ENCODE measurements around the gene SUPT3H. TPM values are rescaled to one million over a fixed set of nuclear protein-coding genes. Genes with fewer than 3 reads are reported as not detected.

The SUPT3H gene
- total and polyA plus RNA-seq, 2 of the 8 experiments (the other 6 are each of a cell fraction or from before 2014, with no cell fraction given): 18.8 to 23.0 TPM

GRCh38 chr6:44915111-44915510, 462.6 kb downstream of the SUPT3H start (continued):
- TF ChIP-seq, protein P1, sequence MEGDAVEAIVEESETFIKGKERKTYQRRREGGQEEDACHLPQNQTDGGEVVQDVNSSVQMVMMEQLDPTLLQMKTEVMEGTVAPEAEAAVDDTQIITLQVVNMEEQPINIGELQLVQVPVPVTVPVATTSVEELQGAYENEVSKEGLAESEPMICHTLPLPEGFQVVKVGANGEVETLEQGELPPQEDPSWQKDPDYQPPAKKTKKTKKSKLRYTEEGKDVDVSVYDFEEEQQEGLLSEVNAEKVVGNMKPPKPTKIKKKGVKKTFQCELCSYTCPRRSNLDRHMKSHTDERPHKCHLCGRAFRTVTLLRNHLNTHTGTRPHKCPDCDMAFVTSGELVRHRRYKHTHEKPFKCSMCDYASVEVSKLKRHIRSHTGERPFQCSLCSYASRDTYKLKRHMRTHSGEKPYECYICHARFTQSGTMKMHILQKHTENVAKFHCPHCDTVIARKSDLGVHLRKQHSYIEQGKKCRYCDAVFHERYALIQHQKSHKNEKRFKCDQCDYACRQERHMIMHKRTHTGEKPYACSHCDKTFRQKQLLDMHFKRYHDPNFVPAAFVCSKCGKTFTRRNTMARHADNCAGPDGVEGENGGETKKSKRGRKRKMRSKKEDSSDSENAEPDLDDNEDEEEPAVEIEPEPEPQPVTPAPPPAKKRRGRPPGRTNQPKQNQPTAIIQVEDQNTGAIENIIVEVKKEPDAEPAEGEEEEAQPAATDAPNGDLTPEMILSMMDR (IDR thresholded peaks at IDR 0.05; ENCODE audit: control extremely low read depth in 1 of 3, insufficient read depth in 1 of 3, low read depth in 1 of 3, low read length in 3 of 3): no peak
- TF ChIP-seq SP1 (IDR thresholded peaks at IDR 0.05; ENCODE audit: low read depth, low read length): no peak
- no peak for TF ChIP-seq KDM4A (IDR thresholded peaks at IDR 0.05; ENCODE audit: low read depth, low read length, severe bottlenecking)
- TF ChIP-seq SAP30 (IDR thresholded peaks at IDR 0.05; ENCODE audit: insufficient read depth, insufficient replicate concordance, low read length): no peak
- TF ChIP-seq BACH1 (IDR thresholded peaks at IDR 0.05; ENCODE audit: low read length): no peak
- TF ChIP-seq JUND (IDR thresholded peaks at IDR 0.05; ENCODE audit: low read length): no peak
- TF ChIP-seq CREB1 (IDR thresholded peaks at IDR 0.05): no peak
